NCI-H2107 treated with DMSO at 0.1 percent for 48 hours (cell line): ENCODE data around the gene FAM221B.
A peak's percentile ranks its signal among the peaks of the same experiment; 100 is the strongest.

Experiments
- DNase-seq: peaks from one replicate; lab custom pipeline; 2025; ENCODE audit not compliant: unreplicated experiment; lab: John Stamatoyannopoulos, UW

FAM221B gene

DNA sequence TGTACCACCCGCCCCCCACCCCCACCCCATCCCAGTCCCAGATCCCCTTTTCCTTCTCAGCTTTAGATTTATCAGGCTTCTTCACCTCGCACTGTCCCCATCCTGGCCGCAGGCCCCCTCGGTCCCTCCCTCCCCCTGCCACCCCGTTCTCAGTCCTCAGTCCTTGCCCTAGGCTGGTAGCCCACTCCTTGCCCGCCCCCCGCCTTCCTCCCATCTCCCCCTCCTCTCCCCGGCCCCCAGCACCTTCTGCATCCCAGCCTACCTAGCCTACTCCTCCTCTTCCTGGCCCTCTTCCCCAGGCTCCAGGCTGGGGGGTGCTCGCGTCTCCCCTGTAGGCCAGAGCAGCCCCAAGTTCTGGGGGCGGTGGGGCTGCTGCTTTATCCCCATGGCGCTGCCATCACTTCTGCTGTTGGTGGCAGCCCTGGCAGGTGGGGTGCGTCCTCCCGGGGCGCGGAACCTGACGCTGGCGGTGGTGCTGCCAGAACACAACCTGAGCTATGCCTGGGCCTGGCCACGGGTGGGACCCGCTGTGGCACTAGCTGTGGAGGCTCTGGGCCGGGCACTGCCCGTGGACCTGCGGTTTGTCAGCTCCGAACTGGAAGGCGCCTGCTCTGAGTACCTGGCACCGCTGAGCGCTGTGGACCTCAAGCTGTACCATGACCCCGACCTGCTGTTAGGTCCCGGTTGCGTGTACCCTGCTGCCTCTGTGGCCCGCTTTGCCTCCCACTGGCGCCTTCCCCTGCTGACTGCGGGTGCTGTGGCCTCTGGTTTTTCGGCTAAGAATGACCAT is 36.3 kb downstream of the FAM221B start:
- DNase-seq = no peak

DNA sequence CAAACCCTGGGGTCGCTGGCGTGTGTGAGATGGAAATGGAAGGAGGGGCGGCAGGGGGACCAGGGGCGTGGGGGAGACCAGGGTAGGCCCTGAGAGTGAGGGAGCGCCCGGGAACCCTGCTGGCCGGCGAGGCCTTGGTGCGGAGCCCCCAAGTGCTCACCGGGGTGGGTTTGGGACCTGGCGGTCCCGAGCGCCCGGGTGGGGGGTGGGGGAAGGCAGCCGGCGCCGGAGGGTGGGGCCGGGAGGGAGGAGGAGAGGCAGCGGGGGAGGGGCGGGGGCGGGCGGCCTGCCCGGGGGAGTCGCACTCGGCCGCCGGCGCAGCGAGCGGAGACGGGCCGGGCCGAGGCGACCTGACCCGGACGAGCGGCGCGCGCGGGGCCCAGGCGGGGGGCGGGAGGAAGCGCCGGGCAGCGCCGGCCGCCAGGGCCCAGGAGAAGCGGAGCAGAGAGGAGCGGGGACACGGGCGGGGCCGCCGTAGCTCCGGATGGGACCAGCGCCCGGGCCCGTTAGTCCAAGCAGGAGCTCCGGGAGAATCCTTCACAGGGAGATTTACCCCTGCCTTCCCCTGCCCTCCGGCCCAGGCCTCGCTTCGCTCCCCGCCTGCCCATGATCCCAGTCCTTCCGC is 37.1 kb downstream of the FAM221B start, which contains the start of gene NPR2:
Gene NPR2, plus strand, starts transcription at position 295 of the 625 bp plus-strand sequence. CDS start 818 bp downstream, outside the sequence.
- no peak for DNase-seq

DNA sequence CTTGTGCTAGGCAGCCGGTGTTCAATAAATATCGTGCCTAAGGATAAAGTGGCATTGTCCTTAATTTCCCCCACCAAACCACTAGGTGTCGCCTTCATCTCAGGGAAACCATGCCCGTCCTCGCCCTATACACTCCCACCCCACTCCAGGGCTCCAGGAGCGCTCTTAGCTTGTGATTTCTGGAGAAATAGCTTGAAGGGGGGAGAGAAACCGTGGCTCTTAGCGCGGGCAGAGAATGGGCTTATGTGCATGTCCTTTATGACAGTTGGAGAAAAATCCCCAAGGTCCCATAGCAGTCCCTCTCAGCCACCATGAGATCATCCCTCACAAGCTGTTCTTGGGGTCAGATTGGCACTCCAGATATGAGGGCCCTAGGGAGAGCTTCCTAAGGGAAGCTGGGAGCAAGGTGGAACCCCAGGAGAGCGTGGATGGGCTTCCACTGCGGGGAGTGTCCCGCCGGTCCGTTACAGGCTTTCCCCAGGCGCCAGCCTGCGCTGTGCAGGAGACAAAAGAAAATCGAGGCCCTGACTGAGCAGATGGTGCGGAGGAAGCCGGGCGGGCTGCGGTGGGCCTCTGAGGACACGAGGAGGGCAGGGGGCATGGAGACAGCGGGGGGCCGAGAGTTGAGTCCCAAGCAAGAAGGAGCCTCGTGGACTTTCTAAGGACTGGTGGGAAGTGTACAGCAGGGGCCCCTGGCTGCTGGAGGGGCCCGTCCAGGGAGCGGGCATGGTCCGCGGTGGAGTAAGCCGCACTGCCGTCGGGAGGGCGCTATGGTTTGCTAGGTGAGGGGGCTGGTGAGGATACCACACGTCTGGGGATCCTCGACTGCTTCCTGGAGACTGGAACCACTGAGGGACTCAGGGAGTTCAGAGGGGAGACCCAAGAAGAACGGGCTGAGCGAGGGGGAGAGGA is 37.9 kb downstream of the FAM221B start:
- DNase-seq = peak; percentile 79

DNA sequence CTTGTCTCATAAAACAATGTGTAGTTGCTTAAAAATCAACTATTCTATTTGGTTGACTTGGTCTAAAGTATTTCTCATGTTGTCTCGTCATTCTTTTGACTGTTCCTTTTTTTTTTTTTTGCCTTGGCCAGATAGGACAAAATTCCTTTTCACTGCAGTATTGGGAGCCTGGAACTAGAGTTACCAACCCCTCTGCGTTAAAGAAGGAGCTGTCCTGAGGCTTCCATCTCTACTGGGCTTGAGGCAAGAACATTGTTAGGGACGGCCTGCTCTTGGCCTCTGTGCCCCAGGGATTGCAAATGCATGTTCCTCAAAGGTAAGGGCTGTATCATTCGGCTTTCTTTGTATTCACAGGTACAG is 38.5 kb downstream of the FAM221B start:
- DNase-seq = no peak

DNA sequence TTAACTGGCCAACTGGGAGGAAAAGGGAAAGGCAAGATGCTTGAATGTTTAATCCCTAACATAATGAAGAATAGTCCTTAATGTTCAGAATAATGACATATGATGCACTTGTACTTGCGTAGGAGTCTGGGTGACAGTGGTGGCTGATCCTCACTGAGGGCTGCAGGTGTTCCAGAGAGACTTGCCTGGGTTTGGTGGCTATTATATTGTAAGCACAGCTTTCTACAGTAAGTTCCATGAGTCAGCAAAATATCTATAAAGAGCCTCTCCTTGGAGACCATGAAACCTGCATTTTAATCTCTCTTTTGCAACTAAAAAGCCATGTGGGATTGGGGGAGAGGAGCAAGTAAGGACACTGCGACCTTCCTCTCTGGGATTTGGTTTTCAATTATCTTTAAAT is 39.0 kb downstream of the FAM221B start:
- DNase-seq = peak; percentile 25

DNA sequence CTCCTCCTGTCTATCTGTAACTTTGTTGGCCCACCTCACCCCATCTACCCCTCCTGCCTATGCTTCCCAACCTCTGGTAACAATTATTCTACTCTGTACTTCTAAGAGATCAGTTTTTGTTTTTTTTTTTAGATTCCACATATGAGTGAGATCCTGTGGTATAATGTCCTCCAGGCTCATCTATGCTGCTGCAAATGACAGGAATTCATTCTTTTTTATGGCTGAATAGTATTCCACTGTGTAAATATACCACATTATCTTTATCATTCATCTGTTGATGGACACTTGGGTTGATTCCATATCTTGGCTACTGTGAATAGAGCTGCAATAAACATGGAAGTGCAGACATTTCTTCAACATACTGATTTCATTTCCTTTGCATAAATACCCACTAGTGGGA is 45.1 kb downstream of the FAM221B start:
- no peak for DNase-seq

DNA sequence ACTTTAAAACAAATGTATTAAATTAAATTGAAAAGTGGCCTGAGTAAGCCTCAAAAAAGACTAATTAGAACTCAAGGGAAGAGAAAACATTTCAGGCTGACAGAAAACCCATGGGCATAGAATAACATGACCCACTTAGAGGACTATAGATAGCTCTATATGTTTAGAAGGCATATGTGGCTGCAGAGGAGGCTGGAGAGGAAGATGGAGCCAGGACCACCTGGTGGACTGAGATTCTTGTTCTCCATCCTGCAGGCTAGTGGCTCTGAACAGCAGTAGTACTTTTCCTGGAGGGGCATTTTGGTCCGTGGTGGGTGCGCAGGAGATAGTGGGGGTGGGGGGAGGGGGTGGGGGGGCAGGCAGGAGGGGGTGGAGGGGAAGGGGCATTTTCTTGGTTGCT is 47.5 kb downstream of the FAM221B start:
- no peak for DNase-seq

DNA sequence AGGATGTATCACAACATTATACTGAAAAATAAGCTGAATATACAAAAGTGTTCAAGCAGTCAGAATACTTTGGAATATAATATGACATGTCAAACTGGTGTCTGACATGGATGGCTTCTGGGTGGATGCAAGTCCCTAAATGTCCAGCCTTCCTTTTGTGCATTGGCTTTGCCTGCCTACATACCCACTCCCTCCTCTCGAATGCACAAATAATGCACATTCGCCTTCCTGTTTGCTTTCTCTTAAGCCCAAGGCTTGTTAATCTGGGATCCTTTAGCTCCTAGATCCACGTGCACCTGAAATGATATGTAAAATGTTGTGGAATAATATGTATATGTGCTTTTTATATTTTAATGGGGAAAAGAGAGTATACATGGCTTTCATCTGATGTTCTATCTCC is 50.0 kb downstream of the FAM221B start:
- no peak for DNase-seq

DNA sequence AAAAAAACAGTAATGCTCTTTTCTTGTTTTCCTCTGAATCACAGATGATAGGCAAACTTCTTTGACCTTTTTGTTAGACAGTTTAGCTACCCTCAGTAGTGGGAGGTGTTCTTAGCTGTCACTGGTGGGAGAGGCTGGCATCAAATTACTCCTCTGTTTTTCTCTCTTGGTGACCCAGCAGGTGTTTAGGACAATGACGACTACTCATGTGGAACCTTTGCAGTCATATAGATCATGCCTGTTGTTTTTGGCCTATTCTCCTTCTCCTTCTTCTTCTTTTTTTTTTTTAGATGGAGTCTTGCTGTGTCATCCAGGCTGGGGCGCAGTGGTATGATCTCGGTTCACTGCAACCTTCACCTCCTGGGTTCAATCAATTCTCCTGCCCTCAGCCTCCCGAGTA is 52.5 kb downstream of the FAM221B start:
- peak; percentile 92 for DNase-seq

DNA sequence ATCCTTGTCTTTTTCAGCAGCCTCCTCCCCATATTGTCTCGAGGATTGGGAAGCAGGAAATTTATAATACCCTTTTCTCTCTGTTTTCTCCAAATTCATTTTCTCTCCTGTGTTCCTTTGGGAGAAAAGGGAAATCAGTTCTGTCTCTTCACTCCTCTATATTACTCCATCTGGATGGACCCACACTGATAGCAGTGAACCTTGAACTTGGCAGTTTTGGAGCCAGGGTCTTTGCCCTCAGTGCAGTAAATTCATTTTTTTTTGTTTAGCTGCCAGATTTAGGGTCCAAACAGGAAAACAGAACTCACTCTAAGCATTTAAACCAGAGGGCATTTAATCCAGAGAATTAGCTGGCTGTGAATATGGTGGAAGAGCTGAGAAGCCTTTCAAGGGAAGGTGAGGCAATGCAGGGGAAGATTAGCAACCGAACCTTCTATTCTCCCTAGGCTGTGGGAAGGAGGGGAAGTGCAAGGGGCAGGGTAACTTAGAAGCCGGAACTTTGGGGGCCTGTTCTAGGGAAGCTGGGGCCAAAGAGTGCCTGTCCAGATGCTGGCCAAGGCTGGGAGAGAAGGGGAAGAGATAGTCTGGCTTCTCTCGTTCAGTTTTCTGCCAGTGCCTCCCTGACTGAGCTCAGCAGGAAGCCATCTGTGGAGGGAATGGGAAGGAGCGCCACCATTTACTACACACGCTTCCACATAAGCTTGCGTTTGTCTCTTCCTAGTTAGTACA is 53.5 kb downstream of the FAM221B start:
- peak; percentile 40 for DNase-seq

DNA sequence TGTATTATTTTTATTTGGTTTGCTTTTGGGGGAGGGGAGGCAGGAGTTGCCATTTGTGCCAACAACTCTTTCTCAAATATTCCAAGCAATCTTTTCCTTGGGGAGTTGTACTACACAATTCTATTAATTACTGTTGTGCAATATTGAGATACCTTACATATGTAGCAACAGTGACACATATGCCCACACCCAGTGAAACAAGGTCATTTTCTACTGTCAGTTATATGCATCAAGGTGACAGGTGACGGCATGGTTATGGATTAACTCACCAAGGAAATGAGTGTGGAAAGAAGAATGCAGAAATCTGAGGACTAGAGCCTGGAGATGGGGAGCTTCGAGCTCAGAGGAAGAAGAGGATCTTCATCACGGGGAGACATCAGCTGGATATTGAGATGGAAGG is 56.6 kb downstream of the FAM221B start:
- no peak for DNase-seq

DNA sequence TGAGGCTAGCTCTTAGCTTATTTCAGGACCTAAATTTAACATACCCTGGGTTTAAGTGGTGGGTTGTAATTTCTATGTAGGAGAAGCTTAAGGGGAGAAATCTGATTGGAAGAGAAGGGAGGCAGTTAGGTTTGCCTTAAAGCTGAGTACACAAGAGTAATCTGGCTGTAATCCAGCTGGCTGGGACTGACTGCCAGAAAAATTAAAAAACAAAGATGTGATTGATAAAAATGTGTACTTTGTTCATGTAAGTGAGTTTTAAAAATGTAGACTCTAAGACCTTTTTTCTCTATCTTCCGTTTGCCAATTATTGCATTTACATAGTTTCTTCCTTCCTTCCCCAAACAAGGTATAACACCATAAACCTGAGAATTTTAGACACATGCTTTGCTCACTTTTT is 57.0 kb downstream of the FAM221B start:
- peak; percentile 41 for DNase-seq

DNA sequence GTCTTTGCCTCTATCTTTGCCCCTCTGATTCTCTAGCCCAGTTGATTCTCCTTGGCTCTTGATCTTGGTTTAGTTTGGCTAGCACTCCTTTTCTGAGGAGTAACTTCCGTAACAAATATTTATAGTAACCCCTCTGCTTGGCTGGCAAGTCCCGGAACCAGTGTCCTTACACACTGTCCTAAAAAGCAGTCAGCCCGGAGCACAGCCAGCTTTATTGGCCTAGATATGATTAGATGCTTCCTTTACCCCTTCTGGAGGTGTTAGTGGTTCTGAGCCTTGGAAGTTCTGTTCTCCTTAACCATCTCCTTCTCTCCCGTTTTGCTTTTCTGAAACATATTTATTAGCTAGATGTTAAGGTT is 57.5 kb downstream of the FAM221B start:
- no peak for DNase-seq

DNA sequence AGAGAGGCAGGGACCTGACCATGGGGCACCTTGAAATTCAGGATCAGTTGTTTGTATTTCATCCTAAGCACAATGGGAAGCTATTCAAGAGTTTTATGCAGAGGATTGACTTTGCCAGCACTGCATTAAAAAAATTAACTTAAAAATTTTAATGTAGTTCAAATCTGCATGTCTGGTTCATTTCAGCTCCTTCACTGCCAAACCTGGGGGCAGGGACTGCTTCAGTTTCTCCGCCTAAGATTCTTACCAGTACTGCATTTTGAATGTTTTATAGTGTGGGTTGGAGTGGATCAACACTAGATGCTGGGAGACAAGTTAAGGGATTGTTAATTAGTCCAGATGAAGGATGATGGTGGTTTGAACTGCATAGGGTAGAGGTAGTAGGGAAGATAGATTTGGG is 58.8 kb downstream of the FAM221B start:
- no peak for DNase-seq

DNA sequence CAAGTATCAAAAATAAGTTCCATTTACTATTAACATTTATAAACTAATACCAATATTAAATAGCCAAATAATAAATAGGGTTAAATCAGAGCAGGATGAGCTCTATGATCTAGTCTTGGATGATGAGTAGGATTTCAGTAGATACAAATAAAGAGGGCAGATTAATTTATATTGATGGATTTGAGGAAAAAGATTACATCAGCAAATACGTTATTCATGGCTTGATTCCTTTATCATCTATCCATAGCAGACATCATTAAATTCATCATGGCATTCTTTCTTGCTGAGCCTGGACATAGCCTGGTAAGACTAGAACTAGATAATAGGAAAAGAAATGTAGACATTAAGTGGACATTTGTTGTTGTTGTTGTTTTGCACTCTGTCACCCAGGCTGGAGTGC is 61.1 kb downstream of the FAM221B start:
- DNase-seq = no peak

DNA sequence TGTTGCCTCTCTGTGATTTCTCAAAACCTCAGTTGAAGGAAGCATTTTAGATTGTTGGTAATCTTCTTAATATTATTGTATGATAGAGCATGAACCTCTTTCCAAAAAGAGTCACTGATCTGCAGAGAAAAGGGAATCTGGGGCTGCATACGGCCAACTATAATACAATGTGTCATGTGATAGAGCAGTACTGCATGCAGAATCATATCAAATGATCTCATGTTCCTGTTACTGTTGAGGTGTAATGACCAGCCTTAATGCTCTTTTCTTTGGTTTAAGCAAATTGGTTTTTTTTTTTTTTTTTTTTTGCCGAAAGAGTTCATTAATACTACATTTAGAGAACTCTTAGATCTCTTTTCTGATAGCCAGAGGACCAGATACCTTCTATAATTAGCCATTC is 61.5 kb downstream of the FAM221B start:
- no peak for DNase-seq
